Natural killer cell (primary cell): ENCODE results near the gene CCNDBP1. TPM values are rescaled to one million over a fixed set of nuclear protein-coding genes. Genes with fewer than 3 reads are reported as not detected.
"Not testable (repeated sequence)": the region's sequence is repeated elsewhere in the genome, so short reads cannot be mapped to it uniquely, and the experiment has no call there.

Experiments
- ATAC-seq, 3 donors: fragments of 150-1000 bp in 2 of 3; fragments of 200-7000 bp in 1 of 3; cut with Tn5 transposase; 1 replicate in 1 of 3; 2 replicates in 2 of 3; pipeline ENCODE4 v1.10.0; 2021; ENCODE audit warnings: mild to moderate bottlenecking in 2 of 3, moderate library complexity in 2 of 3
- DNase-seq, 2 donors: peaks; one replicate each; pipeline versions ENCODE4 v3.0.0 to v3.0.0-alpha.2; 2013 to 2021; ENCODE audit warnings: mixed read lengths in 1 of 2
- H3K27ac ChIP-seq: one replicate; pipeline ENCODE4 v1.5.1; 2013; ENCODE audit warnings: mild to moderate bottlenecking, low read length
- H3K27me3 ChIP-seq: one replicate; pipeline ENCODE4 v1.6.1; 2013; ENCODE audit warnings: low read length; ENCODE audit not compliant: control insufficient read depth, insufficient read depth
- H3K36me3 ChIP-seq: one replicate; pipeline ENCODE4 v1.6.1; 2013; ENCODE audit warnings: low read length; ENCODE audit not compliant: control insufficient read depth, insufficient read depth
- H3K4me1 ChIP-seq: one replicate; pipeline ENCODE4 v1.6.1; 2013; ENCODE audit warnings: low read length; ENCODE audit not compliant: control insufficient read depth, insufficient read depth
- H3K4me3 ChIP-seq: one replicate; pipeline ENCODE4 v1.5.1; 2013; ENCODE audit warnings: low read length
- H3K9me3 ChIP-seq: one replicate; pipeline ENCODE4 v1.6.1; 2013; ENCODE audit warnings: low read length; ENCODE audit not compliant: control insufficient read depth, insufficient read depth
- H3K27ac Mint-ChIP-seq, 2 donors: one replicate each; pipeline ENCODE4 v1.8.0; 2022; ENCODE audit warnings: mild to moderate bottlenecking in 2 of 2, mixed read lengths in 2 of 2, moderate library complexity in 1 of 2
- H3K27me3 Mint-ChIP-seq, 2 donors: one replicate each; pipeline ENCODE4 v1.8.0; 2022; ENCODE audit warnings: low read depth in 2 of 2, mixed read lengths in 2 of 2
- H3K36me3 Mint-ChIP-seq: one replicate; pipeline ENCODE4 v1.8.0; 2022; ENCODE audit warnings: mixed read lengths
- H3K4me1 Mint-ChIP-seq, 2 donors: one replicate each; pipeline ENCODE4 v1.8.0; 2022; ENCODE audit warnings: mixed read lengths in 2 of 2
- H3K4me3 Mint-ChIP-seq: one replicate; pipeline ENCODE4 v1.8.0; 2022; ENCODE audit warnings: mild to moderate bottlenecking, moderate library complexity, mixed read lengths
- H3K9me3 Mint-ChIP-seq, 2 donors: one replicate each; pipeline ENCODE4 v1.8.0; 2022; ENCODE audit warnings: mixed read lengths in 2 of 2
- CTCF ChIP-seq: fragments of 200-600 bp; IDR thresholded peaks from one replicate; pipeline ENCODE4 v1.8.0; 2022; ENCODE audit warnings: antibody characterized with exemption
- WGBS: methylation state at CpG from one replicate; pipeline ENCODE4 v1.1.7; 2013; ENCODE audit warnings: missing lambda C conversion rate; ENCODE audit not compliant: insufficient coverage; 5-methylcytosine and 5-hydroxymethylcytosine counted together
- intact Hi-C: fragments of 100-400 bp; cut with micrococcal nuclease; formaldehyde crosslinking; loops from one replicate; pipeline ENCODE4 v1.14.2; 2022
- total RNA-seq, 4 donors: library from RNA; stranded (reverse); fragments of 120-200 nt in 1 of 4; gene quantifications; one replicate each; pipeline versions ENCODE4 v1.2.3 to v1.2.4, GENCODE V29; 2013 to 2022

CCNDBP1 gene
- total RNA-seq, 3 donors from 2014 or later (not counting 1 experiment from before 2014, with no cell fraction given): 120 to 150 (median 129) TPM

GRCh38 chr15:43165801-43166325, 19.3 kb upstream of the CCNDBP1 start:
- Histone ChIP-seq H3K27me3 (no peaks in the 10 kb centered on the region), H3K9me3 (no peaks in the 10 kb centered on the region), H3K4me3 (no peak overlapping the region), H3K4me1 (no peaks in the 10 kb centered on the region), H3K27ac (no peak overlapping the region), H3K36me3 (peaks cover 46% of the 10 kb centered on the region)
- peaks cover 6% of the 10 kb centered on the region for H3K36me3 Mint-ChIP-seq
- no peak for DNase-seq
- H3K27ac Mint-ChIP-seq: no peak overlapping the region
- no peaks in the 10 kb centered on the region for H3K27me3 Mint-ChIP-seq
- WGBS: 71% methylated on average over 1 of the region's 2 CpGs
- no peak overlapping the region for H3K4me3 Mint-ChIP-seq
- intact Hi-C loops: no loop called here
- TF ChIP-seq CTCF: no peak
- H3K4me1 Mint-ChIP-seq: no peaks in the 10 kb centered on the region
- no peak for ATAC-seq
- H3K9me3 Mint-ChIP-seq: no peaks in the 10 kb centered on the region

GRCh38 chr15:43167261-43167660, 17.9 kb upstream of the CCNDBP1 start:
- H3K27me3 Mint-ChIP-seq, H3K9me3 ChIP-seq, H3K4me3 Mint-ChIP-seq, H3K27ac Mint-ChIP-seq, H3K27ac ChIP-seq, H3K9me3 Mint-ChIP-seq, H3K36me3 Mint-ChIP-seq, H3K4me1 Mint-ChIP-seq, intact Hi-C loops, H3K4me3 ChIP-seq, H3K27me3 ChIP-seq, DNase-seq, ATAC-seq, H3K4me1 ChIP-seq: not testable (repeated sequence)
- peaks cover 43% of the 10 kb centered on the region for H3K36me3 ChIP-seq
- 98% methylated on average over 21 of the region's 28 CpGs for WGBS

- Mint-ChIP-seq H3K36me3 (peaks cover 9% of the 10 kb centered on the region), H3K27me3 (no peaks in the 10 kb centered on the region), H3K4me3 (no peak overlapping the region), H3K9me3 (no peaks in the 10 kb centered on the region), H3K4me1 (no peaks in the 10 kb centered on the region), H3K27ac (no peak overlapping the region)
- ATAC-seq: no peak
- H3K4me1 ChIP-seq: no peaks in the 10 kb centered on the region
- no peak for DNase-seq
- no peaks in the 10 kb centered on the region for H3K27me3 ChIP-seq
- no peaks in the 10 kb centered on the region for H3K9me3 ChIP-seq
- 93% methylated on average over 2 of the region's 2 CpGs for WGBS
- TF ChIP-seq CTCF: no peak
- H3K27ac ChIP-seq: no peak overlapping the region
- peaks cover 47% of the 10 kb centered on the region for H3K36me3 ChIP-seq
- intact Hi-C loops: no loop called here
- H3K4me3 ChIP-seq: no peak overlapping the region
Measured at GRCh38 chr15:43168192-43169107, 16.8 kb upstream of the CCNDBP1 start.

GRCh38 chr15:43169888-43170287, 15.3 kb upstream of the CCNDBP1 start:
- intact Hi-C loops: no loop called here
- DNase-seq: no peak
- Histone ChIP-seq H3K27ac (no peak overlapping the region), H3K9me3 (no peaks in the 10 kb centered on the region), H3K27me3 (no peaks in the 10 kb centered on the region), H3K4me3 (no peak overlapping the region), H3K4me1 (no peaks in the 10 kb centered on the region), H3K36me3 (peaks cover 42% of the 10 kb centered on the region)
- no peak overlapping the region for H3K27ac Mint-ChIP-seq
- no peak for ATAC-seq
- no peaks in the 10 kb centered on the region for H3K9me3 Mint-ChIP-seq
- no peak overlapping the region for H3K4me3 Mint-ChIP-seq
- WGBS: 98% methylated on average over 4 of the region's 4 CpGs
- no peak for TF ChIP-seq CTCF
- H3K4me1 Mint-ChIP-seq: no peaks in the 10 kb centered on the region
- H3K36me3 Mint-ChIP-seq: peaks cover 9% of the 10 kb centered on the region
- H3K27me3 Mint-ChIP-seq: no peaks in the 10 kb centered on the region

- H3K9me3 Mint-ChIP-seq, H3K36me3 Mint-ChIP-seq, H3K27ac Mint-ChIP-seq, intact Hi-C loops, DNase-seq, H3K27ac ChIP-seq, H3K27me3 Mint-ChIP-seq, ATAC-seq, H3K4me1 ChIP-seq, H3K27me3 ChIP-seq, H3K9me3 ChIP-seq, H3K4me1 Mint-ChIP-seq, H3K4me3 Mint-ChIP-seq, H3K4me3 ChIP-seq: not testable (repeated sequence)
- H3K36me3 ChIP-seq: peaks cover 38% of the 10 kb centered on the region
- WGBS: 99% methylated on average over 22 of the region's 25 CpGs
Measured at GRCh38 chr15:43175656-43176309, 9.4 kb upstream of the CCNDBP1 start.
